GM18498 (cell line): ENCODE measurements around the gene HLA-G.
"Not testable (repeated sequence)": the region's sequence is repeated elsewhere in the genome, so short reads cannot be mapped to it uniquely, and the experiment has no call there.

Experiments
- ATAC-seq: cut with Tn5 transposase; IDR thresholded peaks from one replicate; pipeline ENCODE4 v1.9.1; 2021; ENCODE audit warnings: mild to moderate bottlenecking, moderate library complexity; ENCODE audit not compliant: unreplicated experiment

Gene HLA-G

GRCh38 chr6:29864037-29864810, 36.6 kb downstream of the HLA-G start:
- ATAC-seq: no peak

DNA sequence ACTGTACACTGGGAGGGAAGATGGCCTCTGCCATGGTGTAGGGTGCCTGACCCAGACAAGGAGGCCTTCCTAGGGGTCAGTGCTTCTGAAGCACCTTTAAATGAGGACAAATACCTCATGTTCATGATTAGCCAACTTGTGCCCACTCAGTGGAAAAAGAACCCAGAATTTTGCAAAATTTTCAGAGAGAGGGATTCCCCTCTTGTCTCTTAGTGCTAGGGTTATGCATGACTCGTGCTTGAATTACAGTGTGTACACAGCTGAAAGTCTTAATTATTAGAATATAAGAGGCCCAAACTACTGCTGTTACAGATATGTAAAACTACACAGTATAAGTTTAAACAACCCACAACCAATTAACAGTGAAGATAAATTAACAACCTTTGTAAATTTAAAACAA, 38.0 kb downstream of the HLA-G start:
- ATAC-seq: no peak

DNA sequence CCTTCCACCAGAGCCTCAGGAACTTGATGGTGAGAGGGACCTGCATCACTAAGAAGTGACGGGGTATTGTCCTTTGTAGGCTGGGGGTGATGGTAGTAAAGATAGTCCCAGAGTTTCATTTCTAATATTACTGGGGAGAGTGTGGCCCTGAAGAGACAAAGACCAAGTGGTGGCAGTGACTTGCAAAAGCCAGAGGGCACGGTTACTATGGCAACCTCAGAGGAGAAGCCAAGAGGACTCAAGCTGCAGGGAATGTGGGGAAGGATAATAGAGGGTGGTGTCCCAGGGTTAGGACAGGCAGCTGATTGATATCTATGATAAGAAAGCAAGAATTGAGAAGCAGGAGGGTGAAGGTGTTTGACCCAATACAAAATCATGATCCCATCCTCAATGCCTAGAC, 42.5 kb downstream of the HLA-G start:
- ATAC-seq: no peak

DNA sequence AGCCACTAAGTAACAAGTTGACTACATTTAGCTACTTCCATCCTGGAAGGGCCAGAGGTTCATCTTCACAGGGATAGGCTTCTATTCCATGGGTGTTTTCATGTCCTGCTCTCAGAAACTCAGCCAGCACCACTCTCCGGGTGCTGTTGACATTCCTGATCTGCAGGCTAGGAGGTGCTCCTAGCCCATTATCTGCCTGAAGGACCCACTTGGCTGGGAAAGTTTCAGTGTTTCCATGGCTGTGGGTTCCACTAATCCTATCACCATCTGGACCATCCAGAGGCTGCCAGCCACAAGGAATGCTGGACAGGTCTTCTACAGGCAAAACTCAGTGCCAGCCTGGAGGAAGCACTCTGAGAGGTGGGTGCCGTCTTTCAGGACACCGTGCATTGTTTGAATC, 45.2 kb downstream of the HLA-G start:
- no peak for ATAC-seq

GRCh38 chr6:29875257-29875656, 47.6 kb downstream of the HLA-G start:
- ATAC-seq: no peak

GRCh38 chr6:29875734-29876133, 48.1 kb downstream of the HLA-G start:
- ATAC-seq: not testable (repeated sequence)
